Keratinocyte (primary cell): Measurements from ENCODE around the gene SLC8A1. TPM values are rescaled to one million over a fixed set of nuclear protein-coding genes. Genes with fewer than 3 reads are reported as not detected.

Experiments used
- DNase-seq: peaks from one replicate; pipeline ENCODE4 v3.0.0-alpha.2; 2011; ENCODE audit warnings: low read depth, missing footprints, low spot score
- FAIRE-seq: peaks from 2 replicates; lab custom pipeline; 2011; peaks lifted over from hg19 to GRCh38; lab: Jason Lieb, UNC
- H2AFZ ChIP-seq: 2 replicates; pipeline ENCODE4 v1.6.0; 2012; ENCODE audit warnings: low read length, control low read depth, inconsistent platforms; ENCODE audit not compliant: control insufficient read depth
- H3K27ac ChIP-seq: 2 replicates; pipeline ENCODE4 v1.5.1; 2011; ENCODE audit warnings: low read length; ENCODE audit not compliant: control insufficient read depth, insufficient read depth
- H3K27me3 ChIP-seq: 3 replicates; pipeline ENCODE4 v1.6.0; 2011; ENCODE audit warnings: low read length; ENCODE audit not compliant: control insufficient read depth, insufficient read depth; ENCODE audit errors: extremely low read depth
- H3K36me3 ChIP-seq, 2 experiments: 2 replicates in 1 of 2; 3 replicates in 1 of 2; pipeline ENCODE4 v1.5.1; 2011; ENCODE audit warnings: low read length in 2 of 2, mild to moderate bottlenecking in 1 of 2; ENCODE audit not compliant: control insufficient read depth in 2 of 2, insufficient read depth in 2 of 2; ENCODE audit errors: extremely low read depth in 1 of 2
- H3K4me1 ChIP-seq: 3 replicates; pipeline ENCODE4 v1.5.1; 2011; ENCODE audit warnings: low read length; ENCODE audit not compliant: control insufficient read depth, insufficient read depth; ENCODE audit errors: extremely low read depth
- H3K4me2 ChIP-seq: 3 replicates; pipeline ENCODE4 v1.6.0; 2011; ENCODE audit warnings: low read depth, low read length; ENCODE audit not compliant: control insufficient read depth, insufficient read depth; ENCODE audit errors: extremely low read depth
- H3K4me3 ChIP-seq, 3 experiments: fragments of 200-600 bp in 1 of 3; sonication (generic) in 1 of 3; 2 replicates in 2 of 3; 3 replicates in 1 of 3; pipeline ENCODE4 v1.5.1; 2011 to 2016; ENCODE audit warnings: low read length in 3 of 3, mild to moderate bottlenecking in 3 of 3, control low read depth in 2 of 3, inconsistent platforms in 1 of 3, low read depth in 1 of 3, mixed read lengths in 1 of 3, mixed run types in 1 of 3, moderate library complexity in 1 of 3; ENCODE audit not compliant: control insufficient read depth in 2 of 3, insufficient read depth in 2 of 3; ENCODE audit errors: extremely low read depth in 1 of 3
- H3K79me2 ChIP-seq: 2 replicates; pipeline ENCODE4 v1.6.0; 2012; ENCODE audit warnings: low read length; ENCODE audit not compliant: control insufficient read depth, insufficient read depth
- H3K9ac ChIP-seq: 3 replicates; pipeline ENCODE4 v1.6.0; 2011; ENCODE audit warnings: low read length; ENCODE audit not compliant: control insufficient read depth, insufficient read depth; ENCODE audit errors: extremely low read depth
- H3K9me1 ChIP-seq: 3 replicates; pipeline ENCODE4 v1.6.0; 2011; ENCODE audit warnings: low read length; ENCODE audit not compliant: control insufficient read depth, insufficient read depth; ENCODE audit errors: extremely low read depth
- H3K9me3 ChIP-seq: 2 replicates; pipeline ENCODE4 v1.5.1; 2012; ENCODE audit warnings: low read depth, low read length; ENCODE audit not compliant: control insufficient read depth
- H4K20me1 ChIP-seq: 3 replicates; pipeline ENCODE4 v1.6.0; 2011; ENCODE audit warnings: low read length; ENCODE audit not compliant: control insufficient read depth, insufficient read depth; ENCODE audit errors: extremely low read depth
- CTCF ChIP-seq, 3 experiments: IDR thresholded peaks in 1 of 3; conservative IDR thresholded peaks in 1 of 3; optimal IDR thresholded peaks in 1 of 3; 2 replicates in 2 of 3; 3 replicates in 1 of 3; pipeline versions ENCODE3 to v1.5.1; 2011; ENCODE audit warnings: low read length in 3 of 3, mild to moderate bottlenecking in 3 of 3, moderate library complexity in 2 of 3, control low read depth in 1 of 3, inconsistent platforms in 1 of 3; ENCODE audit not compliant: insufficient read depth in 2 of 3; ENCODE audit errors: extremely low read depth in 1 of 3
- EZH2 ChIP-seq: IDR thresholded peaks from one replicate; pipeline ENCODE4 v1.6.1; 2012; ENCODE audit warnings: inconsistent platforms, mild to moderate bottlenecking, low read length, moderate library complexity
- dilution Hi-C: fragments of 300-500 bp; cut with MboI; formaldehyde crosslinking; loops from one replicate; pipeline ENCODE4 v1.7.0; 2020; ENCODE audit warnings: low sequenced_read_pairs; ENCODE audit not compliant: extremely low pct_ligation_motif_present
- polyA plus RNA-seq, 5 experiments: library from polyadenylated mRNA; depleted of rRNA in 3 of 5; stranded (reverse) in 3 of 5; stranded (forward) in 1 of 5; unstranded in 1 of 5; fragments of >200 nt; gene quantifications; 1 replicate in 1 of 5; 2 replicates in 3 of 5; 3 replicates in 1 of 5; pipeline versions ENCODE4 v1.2.1 to v1.2.3, GENCODE V29; 2011 to 2012; ENCODE audit warnings: missing spikeins in 2 of 5, low read depth in 1 of 5, low replicate concordance in 1 of 5

The SLC8A1 gene
- polyA plus RNA-seq, 1 donor (not counting 4 experiments of a cell fraction or from before 2014, with no cell fraction given), result 2.7 TPM

GRCh38 chr2:40209761-40210160 lies 242.1 kb downstream of the SLC8A1 start:
- Histone ChIP-seq H3K9me3 (no peaks in the 10 kb centered on the region), H3K4me1 (no peaks in the 10 kb centered on the region), H4K20me1 (no peaks in the 10 kb centered on the region), H3K4me2 (no peak overlapping the region), H3K27me3 (no peaks in the 10 kb centered on the region), H2AFZ (no peak overlapping the region), H3K4me3 (no peak overlapping the region), H3K27ac (no peak overlapping the region), H3K36me3 (no peaks in the 10 kb centered on the region), H3K9ac (no peak overlapping the region), H3K79me2 (no peaks in the 10 kb centered on the region), H3K9me1 (no peaks in the 10 kb centered on the region)
- FAIRE-seq (no peak), DNase-seq (no peak)
- TF ChIP-seq CTCF (optimal IDR thresholded peaks at IDR 0.05 in 1 of 3, IDR thresholded peaks at IDR 0.05 in 1 of 3, conservative IDR thresholded peaks at IDR 0.05 in 1 of 3; ENCODE audit: extremely low read depth in 1 of 3, insufficient read depth in 2 of 3, low read length in 3 of 3) (no peak), EZH2 (no peak)
- dilution Hi-C loops, result no loop called here

GRCh38 chr2:40208463-40208862 lies 243.4 kb downstream of the SLC8A1 start:
- H3K79me2 ChIP-seq, result no peaks in the 10 kb centered on the region
- no peaks in the 10 kb centered on the region for H4K20me1 ChIP-seq
- H3K4me3 ChIP-seq, result no peak overlapping the region
- FAIRE-seq (no peak), DNase-seq (no peak)
- H3K9me3 ChIP-seq, result no peaks in the 10 kb centered on the region
- H3K4me1 ChIP-seq, result no peaks in the 10 kb centered on the region
- H3K27ac ChIP-seq, result no peak overlapping the region
- H3K36me3 ChIP-seq, result no peaks in the 10 kb centered on the region
- no peaks in the 10 kb centered on the region for H3K9me1 ChIP-seq
- TF ChIP-seq EZH2, result no peak
- no peak for TF ChIP-seq CTCF (optimal IDR thresholded peaks at IDR 0.05 in 1 of 3, IDR thresholded peaks at IDR 0.05 in 1 of 3, conservative IDR thresholded peaks at IDR 0.05 in 1 of 3; ENCODE audit: extremely low read depth in 1 of 3, insufficient read depth in 2 of 3, low read length in 3 of 3)
- no peaks in the 10 kb centered on the region for H3K27me3 ChIP-seq
- H2AFZ ChIP-seq, result no peak overlapping the region
- H3K9ac ChIP-seq, result no peak overlapping the region
- no peak overlapping the region for H3K4me2 ChIP-seq
- dilution Hi-C loops, result no loop called here
